Testis (tissue), 2 donors: ENCODE data around the gene MMP15.

Source experiments
- CTCF ChIP-seq, 3 experiments: fragments of 450-650 bp in 2 of 3; fragments of 200-600 bp in 1 of 3; sonication (generic) in 1 of 3; IDR thresholded peaks; one replicate each; pipeline ENCODE4 v1.5.1; 2016 to 2019; ENCODE audit warnings: antibody characterized with exemption in 3 of 3, mild to moderate bottlenecking in 2 of 3, moderate library complexity in 1 of 3
- POLR2A ChIP-seq: fragments of 450-650 bp; IDR thresholded peaks from one replicate; pipeline ENCODE4 v1.6.1; 2017; ENCODE audit warnings: antibody characterized with exemption, mild to moderate bottlenecking, moderate library complexity

- TF ChIP-seq CTCF (IDR thresholded peaks at IDR 0.05) = no peak
- TF ChIP-seq POLR2A = no peak
Measured at GRCh38 chr16:58051821-58052603, 26.5 kb downstream of the MMP15 start.
